NCI-H128 (cell line): Measurements from ENCODE around the gene MAP2K1.
"Not testable (repeated sequence)": the region's sequence is repeated elsewhere in the genome, so short reads cannot be mapped to it uniquely, and the experiment has no call there.

Source experiments
- DNase-seq: peaks from one replicate; lab custom pipeline; 2025; ENCODE audit not compliant: unreplicated experiment; lab: John Stamatoyannopoulos, UW

The MAP2K1 gene

DNA sequence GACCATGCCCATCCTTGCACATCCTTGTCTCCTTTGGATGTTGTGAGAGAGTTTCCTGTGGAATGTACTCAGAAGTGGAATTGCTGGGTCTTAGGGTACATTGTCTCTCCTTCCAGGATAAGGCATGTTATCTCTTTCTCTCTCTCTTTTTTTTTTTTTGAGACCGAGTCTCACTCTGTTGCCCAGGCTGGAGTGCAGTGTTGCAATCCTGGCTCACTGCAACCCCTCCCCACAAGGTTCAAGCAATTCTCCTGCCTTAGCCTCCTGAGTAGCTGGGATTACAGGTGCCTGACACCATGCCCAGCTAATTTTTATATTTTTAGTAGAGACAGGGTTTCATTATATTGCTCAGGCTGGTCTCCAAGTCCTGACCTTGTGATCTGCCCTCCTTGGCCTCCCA lies 6.3 kb downstream of the MAP2K1 start:
- DNase-seq, result not testable (repeated sequence)

DNA sequence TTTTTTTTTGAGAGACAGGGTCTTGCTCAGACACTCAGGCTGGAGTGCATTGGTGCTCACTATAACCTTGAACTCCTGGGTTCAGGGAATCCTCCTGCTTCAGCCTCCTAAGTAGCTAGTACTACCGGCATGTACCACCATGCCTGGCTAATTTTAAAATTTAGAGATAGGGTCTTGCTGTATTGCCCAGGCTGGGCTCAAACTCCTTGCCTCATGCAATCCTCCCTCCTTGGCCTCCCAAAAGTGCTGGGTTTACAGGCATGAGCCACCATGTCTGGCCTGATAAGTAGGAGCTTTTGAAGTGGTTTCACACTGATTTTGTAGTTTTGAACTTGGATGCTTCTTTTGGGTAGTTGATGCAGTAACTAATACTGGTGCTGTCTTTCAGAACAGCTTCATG lies 7.8 kb downstream of the MAP2K1 start:
- DNase-seq, result no peak

DNA sequence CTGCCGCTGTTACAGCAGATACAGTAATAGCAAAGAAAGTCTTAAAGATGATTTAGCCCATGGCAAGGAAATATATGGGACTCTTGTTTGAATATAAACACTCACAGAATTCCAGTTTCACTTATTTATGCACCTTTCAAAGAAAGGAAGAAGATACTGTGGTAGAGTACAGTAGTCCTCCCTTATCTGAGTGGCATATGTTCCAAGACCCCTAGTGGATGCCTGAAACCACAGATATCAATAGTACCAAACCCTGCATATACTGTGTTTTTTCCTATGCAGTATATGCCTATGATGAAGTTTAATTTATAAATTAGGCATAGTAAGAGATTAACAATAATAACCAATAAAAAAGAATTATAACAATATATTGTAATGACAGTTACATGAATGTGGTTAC lies 8.2 kb downstream of the MAP2K1 start:
- DNase-seq, result no peak

GRCh38 chr15:66399276-66399675 lies 12.6 kb downstream of the MAP2K1 start:
- no peak for DNase-seq

DNA sequence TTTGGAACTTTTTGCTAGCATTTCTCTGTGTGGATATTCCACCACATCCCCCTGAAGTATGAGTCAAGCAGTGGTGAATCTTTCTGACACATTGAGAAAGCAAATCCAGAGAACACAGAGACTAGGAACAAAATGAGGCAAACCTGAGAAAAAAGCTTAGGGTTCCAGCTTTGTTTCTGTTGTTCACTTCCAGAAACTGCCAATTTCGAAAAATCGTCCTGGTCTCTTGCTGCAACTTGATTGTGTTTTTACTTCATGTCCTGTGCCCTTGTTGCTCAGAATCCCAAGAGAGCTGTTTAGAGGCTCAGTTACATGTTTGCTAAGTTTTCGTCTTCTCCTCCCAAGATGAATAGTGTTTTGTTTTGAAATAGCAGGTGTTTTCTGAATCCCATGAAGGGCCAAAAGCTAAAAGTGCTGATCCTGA lies 13.7 kb downstream of the MAP2K1 start:
- no peak for DNase-seq

DNA sequence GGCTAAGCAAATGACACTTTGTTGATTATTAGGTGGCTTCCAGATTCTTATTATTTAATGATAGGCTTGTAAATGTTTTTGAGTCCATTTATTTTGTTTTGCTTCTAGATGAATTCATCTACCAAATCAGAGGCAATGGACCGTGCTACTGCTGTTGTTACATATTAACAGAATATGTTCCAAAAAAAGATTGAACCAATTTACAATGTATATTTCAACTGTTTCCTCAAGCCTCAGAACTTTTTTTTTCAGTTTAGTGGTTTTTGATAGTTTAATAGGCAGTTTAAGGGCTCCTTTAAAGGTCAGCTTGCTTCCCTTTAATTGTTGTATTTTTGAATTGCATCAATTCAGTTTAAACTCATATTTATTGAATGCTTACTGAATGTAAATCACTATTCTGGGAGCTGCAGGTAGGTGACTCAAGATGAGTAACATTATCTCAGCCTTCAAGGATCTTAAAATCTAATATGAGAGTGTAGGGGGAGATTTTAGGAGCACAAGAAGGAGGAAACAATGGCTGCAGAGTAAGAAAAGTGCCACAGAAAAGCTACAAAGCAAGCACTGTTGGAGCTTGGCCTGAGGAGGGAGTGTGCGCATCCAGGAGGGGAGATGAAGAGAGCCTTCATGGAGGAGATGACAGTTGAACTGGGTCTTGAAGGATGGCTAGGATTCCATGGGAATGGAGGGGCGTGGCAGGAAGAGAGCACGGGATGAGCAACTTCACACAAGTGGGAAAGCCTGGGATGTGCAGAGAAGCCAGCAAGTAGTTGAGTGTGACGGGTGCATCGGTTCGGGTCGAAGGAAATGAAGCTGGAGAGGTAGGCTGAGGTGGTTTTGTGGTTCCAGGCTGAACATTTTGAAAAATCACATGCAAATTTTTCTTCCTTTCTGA lies 14.7 kb downstream of the MAP2K1 start:
- DNase-seq, result no peak

DNA sequence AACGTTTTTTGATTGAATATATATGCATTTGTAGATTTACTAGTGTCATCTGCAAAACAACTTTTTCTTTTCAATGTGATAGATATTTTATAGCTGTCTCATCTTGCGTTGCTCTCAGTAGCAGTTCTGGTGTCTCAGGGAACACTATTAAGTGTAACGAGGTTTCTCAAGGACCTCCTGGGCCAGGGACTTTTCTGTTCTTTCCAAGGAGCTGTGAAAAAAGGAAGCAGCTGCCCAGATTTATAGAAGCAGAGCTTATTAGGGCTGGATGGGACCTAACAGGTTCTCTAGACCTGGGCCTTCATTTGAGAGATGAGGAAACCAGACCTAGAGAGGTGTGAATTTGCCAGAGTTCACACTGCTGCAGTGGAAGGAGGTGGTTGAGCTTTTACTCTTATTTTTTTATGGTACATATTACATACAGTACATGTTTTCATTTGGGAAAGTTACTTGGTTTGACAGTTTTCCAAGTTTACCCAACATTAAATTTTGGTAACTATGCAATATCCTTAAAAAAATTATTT lies 16.1 kb downstream of the MAP2K1 start:
- no peak for DNase-seq

- no peak for DNase-seq
Observed at GRCh38 chr15:66403323-66403722, 16.6 kb downstream of the MAP2K1 start.

DNA sequence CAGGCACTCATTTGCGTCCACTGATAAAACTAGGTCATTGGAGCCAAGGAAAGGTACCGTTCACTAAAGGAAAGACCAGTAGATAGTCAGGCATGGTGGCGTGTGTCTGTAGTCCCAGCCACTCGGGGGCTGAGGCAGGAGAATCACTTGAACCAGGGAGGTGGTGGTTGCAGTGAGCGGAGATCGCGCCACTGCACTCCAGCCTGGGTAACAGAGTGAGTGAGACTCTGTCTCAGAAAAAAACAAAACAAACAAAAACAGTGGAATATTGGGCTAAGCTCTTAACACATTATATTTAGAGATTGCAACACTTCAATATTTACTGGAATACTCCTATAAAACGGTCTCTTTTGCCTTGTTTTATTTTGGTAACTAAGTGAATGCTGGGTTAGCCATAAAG lies 17.4 kb downstream of the MAP2K1 start:
- DNase-seq, result no peak

GRCh38 chr15:66404532-66404931 lies 17.8 kb downstream of the MAP2K1 start:
- DNase-seq, result no peak

- no peak for DNase-seq
Observed at GRCh38 chr15:66405007-66405406, 18.3 kb downstream of the MAP2K1 start.

DNA sequence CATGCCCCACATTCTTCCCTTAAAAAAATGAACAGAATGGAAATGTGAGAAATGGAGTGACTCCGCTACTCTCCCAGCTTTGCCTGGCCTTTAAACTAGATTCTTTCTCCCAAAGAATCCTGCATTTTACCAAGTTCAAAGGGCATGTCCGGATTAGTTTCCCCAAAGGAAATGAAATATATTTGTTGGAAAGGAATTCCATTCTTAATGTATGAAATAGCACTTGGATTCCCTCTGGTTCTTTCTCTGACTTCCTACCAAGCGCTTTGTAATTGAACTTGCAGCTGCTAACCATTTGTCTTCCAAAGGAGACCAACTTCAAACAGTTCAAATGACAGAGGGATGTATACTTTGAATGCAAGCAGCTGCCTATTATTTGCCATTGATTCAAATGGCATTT lies 18.9 kb downstream of the MAP2K1 start:
- DNase-seq, result no peak

GRCh38 chr15:66408254-66408653 lies 21.5 kb downstream of the MAP2K1 start:
- DNase-seq, result no peak

DNA sequence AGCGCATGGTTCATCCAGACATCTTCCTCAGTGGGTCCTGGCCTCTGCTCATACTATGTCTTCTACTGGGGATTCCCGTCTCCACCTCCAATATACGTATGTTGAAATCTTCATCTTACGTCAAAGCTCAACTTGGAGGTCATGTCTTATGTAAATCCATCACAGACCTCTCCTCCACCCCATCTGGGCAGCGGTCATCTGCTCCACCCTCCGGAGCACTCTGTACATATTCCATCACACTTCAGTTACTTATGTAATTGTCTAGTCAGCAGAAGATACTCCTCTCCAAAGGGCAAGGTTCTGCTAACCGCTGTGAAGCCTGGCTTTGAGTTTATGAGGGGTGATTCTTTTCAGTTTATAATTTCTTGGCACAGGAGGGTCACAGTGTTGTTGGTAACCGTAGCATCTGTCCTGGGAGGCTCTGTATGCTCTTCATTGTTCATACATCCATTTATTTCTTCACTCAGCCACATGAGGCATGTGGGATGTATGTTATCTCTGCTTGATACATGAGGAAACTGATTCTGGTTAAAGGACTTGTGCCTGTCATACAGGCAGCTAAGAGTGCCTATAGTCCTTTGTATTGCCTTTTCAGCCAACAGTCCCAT lies 22.1 kb downstream of the MAP2K1 start:
- no peak for DNase-seq

GRCh38 chr15:66409565-66410108 lies 22.9 kb downstream of the MAP2K1 start:
- DNase-seq, result no peak

DNA sequence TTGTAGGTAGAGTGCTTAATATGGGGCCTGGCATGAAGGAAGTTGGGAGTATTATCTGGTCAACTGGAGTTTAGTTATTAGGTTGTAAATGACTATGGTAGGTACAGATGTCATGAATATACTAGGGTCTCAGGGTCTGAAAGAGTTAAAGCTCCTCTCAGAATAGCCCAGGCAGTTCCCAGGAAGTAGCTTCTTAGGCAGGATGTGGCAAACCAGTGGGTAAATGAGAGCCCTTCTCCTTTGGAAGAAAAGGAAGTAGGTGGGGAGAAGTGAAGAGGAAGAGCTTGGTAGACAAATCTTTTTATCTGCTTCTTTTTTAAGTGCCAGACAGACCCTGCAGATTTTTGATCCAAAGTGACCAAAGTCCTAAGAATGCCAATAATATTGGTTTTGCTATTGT lies 24.5 kb downstream of the MAP2K1 start:
- no peak for DNase-seq

DNA sequence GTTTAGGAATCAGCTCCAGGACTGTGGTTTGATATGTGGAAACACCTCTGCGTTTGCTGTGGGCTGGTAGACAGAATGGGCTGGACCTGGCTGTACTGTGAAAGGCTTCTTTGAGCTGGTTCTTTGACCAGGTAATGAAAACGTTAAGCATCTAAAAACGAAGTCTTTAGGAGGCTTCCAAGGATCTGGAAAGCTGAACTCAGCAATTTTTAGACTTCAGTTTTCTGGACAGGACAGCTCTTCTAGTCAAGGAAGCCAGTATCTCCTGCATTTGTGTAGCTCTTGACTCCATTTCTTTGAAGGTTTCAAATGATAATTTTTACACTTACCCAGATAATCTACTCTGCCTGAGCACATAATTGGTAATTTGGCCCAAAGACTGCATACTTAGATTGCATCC lies 25.5 kb downstream of the MAP2K1 start:
- DNase-seq, result no peak

GRCh38 chr15:66413579-66413978 lies 26.9 kb downstream of the MAP2K1 start:
- no peak for DNase-seq

DNA sequence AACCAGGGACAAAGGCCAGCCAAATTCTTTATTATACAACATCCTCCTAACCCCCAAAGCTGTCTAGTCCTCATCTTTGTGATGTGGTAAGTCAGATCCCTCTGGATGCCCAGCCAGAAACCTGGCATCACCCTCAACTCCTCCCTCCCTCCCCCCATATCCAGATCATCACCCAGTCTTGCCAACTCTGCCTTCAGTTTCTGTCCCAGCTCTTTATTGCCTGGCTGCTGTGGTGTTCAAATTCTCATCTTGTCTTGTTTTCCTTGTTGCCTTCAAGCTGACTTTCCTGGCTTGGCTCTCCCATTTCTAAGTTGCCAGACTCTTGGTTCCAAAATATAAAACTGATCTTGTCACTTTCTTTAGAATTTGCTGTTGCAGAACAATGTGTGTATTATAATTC lies 28.6 kb downstream of the MAP2K1 start:
- DNase-seq, result no peak

GRCh38 chr15:66417736-66418135 lies 31.0 kb downstream of the MAP2K1 start:
- no peak for DNase-seq

DNA sequence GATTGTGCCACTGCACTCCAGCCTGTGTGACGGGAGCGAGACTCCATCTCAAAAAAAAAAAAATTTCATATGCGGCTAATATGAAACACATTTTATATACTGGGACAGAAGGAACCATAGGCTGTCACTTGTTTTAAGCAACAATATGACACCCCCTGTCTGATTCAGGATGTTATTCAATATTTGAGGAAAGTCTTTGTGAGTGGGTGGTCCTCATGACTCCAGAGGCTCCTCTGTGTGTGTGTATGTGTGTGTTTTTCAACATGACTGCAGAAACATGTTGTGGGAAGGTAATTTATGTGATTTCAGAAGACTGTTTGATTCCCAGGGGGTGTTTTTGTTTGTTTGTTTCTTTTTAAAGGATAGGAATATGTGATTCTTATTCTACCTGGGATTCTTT lies 32.8 kb downstream of the MAP2K1 start:
- no peak for DNase-seq

DNA sequence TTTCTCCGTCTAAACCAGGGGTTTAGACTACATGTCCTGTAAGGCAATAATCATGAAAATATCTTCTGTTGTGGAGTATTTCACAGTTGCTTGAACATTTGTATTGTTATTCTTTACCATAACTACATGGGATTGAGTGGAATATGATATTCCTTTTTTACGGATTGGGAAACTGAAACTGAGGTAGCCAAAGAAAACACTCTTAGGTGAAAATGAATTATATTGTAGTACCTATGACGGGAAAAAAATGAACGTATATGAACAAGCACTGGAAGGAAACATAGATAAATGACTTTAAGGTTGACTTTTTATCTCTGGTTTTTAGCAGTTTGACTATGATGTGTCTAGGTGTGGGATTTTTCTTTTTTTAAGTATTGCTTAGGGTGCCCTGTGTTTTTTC lies 35.6 kb downstream of the MAP2K1 start:
- no peak for DNase-seq
